Activated CD8-positive, alpha-beta memory T cell treated with anti-CD3 and anti-CD28 coated beads, Interleukin-2, amount 50 U/mL, for 48 hours (primary cell): Measurements from ENCODE around the gene RNF13.
"Not testable (repeated sequence)": the region's sequence is repeated elsewhere in the genome, so short reads cannot be mapped to it uniquely, and the experiment has no call there.

ENCODE experiments used
- DNase-seq: peaks from one replicate; pipeline ENCODE4 v3.0.0-alpha.2; 2020

The RNF13 gene

DNA sequence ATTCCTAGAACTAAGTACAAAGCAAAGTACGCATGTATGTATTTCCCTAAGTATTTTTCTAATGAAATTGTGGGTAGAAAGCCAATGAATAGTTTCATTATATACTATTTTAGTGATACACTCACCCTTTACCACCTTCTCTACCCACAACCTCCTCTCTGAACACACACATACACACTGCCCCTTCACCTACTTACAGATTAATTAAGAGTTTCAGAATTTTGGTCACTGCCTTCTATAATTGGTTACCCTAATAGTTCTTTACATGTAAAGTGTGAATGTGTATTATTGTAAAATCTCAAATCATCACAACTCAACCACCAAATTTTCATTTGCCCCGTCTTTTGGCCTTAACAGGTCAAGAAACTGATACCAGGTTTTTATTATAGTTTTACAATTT is 150.5 kb downstream of the RNF13 start:
- DNase-seq = no peak

- no peak for DNase-seq
These were observed 151.3 kb downstream of the RNF13 start for GRCh38 chr3:149964291-149964690.

DNA sequence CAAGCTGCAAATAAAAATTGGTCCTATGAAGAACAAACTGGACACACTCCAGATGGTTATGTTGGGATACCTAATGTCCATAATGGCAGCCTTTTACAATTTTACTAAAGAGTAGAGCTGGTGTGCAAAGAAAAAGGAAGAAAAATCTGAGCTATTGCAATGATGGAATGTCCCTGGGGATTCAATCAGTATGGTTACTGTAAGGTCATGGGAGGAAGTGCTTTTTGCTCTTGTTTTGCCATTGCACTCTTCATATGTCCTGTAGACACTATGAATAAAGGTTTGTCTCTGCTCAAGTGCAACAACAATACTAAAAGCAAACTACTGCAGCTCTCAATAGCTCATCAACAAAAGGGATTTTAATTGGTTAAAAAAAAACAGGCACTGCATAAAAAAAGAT is 152.3 kb downstream of the RNF13 start:
- DNase-seq = no peak

- DNase-seq = no peak
These were observed 154.2 kb downstream of the RNF13 start for GRCh38 chr3:149967086-149967685.

DNA sequence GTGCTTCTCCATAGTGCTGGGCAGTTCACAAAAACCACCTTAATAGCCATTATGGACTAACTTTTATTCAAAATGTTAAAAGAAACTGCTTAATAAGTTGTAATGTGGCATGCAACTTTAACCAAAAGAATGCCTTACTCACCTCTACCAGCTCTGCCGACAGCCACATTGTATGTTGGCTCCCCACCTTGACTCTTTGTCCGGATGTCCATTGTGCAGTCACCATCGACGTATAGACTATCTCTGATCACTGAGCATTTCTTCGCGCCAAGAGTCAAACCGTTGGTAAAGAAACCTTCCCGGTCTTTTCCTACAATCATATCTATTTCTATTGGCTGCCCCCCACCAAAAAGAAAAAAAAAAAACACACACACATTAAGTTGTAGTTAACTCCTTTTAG is 155.2 kb downstream of the RNF13 start:
- no peak for DNase-seq

GRCh38 chr3:149969110-149969939 is 156.3 kb downstream of the RNF13 start:
- DNase-seq = no peak

DNA sequence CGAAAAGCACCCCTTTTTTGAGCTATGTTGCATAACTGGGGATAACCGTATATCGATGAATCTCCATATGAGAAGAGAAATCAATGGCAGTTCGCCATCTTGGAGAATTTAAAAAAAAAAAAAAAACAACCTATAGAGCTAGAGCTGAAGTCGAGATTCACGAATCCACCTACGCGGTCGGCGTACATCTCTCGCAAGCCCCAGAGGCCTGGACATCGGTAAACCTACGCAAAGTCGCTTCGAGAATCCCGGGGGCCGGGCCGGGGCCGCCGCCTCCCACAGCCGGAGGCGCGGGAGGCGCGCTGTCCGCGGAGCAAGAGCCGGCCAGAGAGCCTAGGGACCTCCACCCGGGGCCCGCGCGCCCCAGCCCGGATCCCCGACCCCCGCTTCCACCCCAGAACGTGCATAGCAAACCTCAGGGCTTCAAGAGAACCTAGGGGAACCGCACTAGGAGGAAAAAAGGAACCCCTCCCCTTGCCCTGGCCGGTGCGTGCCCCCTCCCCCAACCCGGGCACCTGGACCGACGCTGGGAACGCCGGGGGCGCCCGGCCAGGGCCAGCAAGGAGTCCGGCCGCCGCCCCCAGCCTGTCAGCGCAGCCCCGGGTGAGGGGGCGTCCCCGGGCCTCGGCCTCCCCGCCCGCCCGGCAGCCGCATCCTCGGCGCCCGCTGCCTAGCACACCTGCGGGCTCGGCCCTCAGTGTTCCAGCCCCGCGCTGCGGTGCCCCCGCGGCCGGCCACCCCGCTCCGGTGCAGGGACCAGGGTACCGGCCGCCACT is 157.1 kb downstream of the RNF13 start:
- peak; percentile 84 for DNase-seq

- DNase-seq = peak; percentile 69
These were observed 157.8 kb downstream of the RNF13 start, which contains the start of gene PFN2 for GRCh38 chr3:149970716-149971402. Gene PFN2, minus strand, starts transcription at chr3:149970895. Its CDS starts 39 bp downstream, at chr3:149970856.

- DNase-seq = peak; percentile 68
These were observed 158.5 kb downstream of the RNF13 start for GRCh38 chr3:149971403-149972075.

- no peak for DNase-seq
These were observed 162.9 kb downstream of the RNF13 start for GRCh38 chr3:149975919-149976318.

DNA sequence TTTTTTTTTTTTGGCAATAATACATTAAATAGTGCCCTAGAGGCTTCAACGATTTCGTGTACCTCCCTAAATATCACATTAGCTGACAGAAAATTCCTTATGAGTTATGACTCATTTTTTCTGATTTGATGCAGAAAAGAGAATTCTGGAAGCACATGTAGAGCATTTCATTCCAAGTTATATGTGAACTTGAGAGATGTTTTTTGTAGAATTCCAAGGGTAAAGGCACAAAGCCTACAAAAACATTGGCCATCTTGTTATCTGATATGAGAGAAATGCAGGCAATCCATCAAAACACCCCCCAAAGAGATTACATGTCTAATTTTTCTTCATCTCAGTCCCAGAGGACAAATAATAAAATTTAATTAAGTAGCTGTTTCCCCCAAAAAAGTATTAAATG is 164.4 kb downstream of the RNF13 start:
- no peak for DNase-seq

DNA sequence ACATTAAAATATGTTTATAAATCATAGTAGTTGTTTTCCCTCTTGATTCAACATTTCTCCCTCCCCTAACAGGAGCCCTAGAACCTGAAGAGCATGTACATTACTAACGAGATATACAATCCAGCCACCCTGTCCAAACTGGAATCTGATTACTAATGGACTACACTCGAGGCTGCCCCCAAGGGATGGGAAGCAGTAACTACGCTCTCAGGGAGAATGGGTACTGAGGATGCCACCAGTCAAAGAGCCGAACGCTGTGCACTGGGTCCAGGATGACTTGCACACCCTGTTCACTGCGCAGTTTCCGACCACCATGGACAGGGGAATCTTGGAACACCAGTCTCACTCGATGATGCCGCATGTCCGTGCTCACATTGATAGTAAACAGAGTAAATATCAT is 169.0 kb downstream of the RNF13 start:
- not testable (repeated sequence) for DNase-seq

- not testable (repeated sequence) for DNase-seq
These were observed 170.0 kb downstream of the RNF13 start for GRCh38 chr3:149983053-149983452.

DNA sequence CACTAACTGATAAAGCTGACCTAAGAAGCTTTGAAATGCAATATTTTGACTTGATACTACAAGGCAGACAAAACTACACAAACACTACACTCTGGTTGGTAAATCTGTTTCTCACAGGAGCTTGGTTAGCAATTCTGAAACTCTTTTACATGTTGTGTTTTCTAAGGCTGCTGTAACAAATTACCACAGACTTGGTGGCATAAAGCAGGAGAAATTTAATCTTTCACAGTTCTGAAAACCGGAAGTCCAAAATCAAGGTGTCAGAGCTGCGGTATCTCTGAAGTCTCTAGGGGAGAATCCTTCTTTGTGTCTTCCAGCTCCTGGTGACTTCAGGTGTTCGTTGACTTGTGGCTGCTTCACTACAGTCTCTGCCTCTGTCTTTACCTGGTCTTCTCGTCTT is 170.6 kb downstream of the RNF13 start:
- DNase-seq = no peak

- no peak for DNase-seq
These were observed 176.3 kb downstream of the RNF13 start for GRCh38 chr3:149989307-149989706.

DNA sequence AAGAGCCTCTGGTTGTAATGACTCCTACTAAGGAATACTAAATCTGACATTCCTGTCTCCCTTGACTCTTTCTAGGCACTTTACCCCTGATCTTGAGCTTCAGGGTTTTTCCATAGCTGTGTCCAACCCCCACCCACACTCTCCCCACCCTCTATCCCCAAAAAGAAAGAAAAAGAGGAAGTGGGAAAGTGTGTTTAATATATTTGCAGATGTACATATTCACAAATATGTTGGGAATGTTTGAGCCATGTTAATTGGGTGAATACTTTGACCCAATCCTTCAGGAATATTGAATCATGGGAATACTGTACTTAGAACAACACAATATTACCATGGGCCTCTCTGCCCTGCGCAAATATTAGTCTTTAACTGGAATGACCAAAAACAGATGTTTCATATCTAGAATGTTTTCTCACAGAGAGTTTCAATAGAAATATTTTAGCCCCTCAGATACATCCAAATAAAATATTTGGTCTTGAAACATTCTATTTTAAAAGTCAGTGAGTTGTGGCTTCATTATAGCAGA is 177.5 kb downstream of the RNF13 start:
- DNase-seq = no peak

DNA sequence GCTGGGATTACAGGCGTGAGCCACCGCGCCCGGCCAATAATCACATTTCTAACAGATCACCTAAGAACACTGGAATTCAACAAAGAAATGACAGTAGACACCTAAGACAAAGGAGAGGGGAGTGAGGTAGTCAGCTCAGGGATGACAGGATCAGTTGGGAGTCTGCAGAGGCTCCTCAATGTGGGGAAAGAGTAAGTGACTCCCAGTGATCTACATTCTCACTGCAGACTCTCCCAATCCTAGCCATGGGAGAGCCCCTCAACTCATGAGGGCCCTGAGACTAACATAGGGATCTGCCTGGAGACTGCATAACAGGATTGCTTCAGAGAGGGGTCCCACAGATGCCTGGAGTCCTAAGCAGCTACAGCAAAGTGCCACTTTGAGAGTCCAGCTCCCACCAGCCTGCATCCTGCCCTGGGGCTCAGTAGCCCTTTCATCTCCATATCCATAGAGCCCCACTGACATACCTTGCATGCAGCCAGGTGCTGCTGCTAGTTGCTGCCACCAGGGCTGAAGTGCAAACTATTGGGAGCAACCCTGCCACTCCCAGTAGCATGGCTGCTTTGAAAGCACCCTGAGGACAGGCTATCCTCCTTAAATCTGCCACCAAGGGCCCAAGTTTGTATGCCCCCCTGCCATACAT is 179.5 kb downstream of the RNF13 start:
- no peak for DNase-seq

DNA sequence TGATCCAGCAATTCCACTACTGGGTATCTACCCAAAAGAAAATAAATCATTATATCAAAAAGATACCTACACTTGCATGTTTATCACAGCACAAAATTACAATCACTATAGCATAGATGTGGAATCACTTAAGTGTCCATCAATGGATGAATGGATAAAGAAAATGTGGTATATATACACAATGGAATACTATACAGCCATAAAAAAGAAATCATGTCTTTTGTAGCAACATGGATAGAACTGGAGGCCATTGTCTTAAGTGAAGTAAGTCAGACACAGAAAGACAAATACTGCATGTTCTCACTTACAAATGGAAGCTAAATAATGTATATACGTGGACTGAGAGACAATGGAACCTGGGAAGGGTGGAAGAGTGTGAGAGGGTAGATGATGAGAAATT is 185.9 kb downstream of the RNF13 start:
- DNase-seq = no peak

DNA sequence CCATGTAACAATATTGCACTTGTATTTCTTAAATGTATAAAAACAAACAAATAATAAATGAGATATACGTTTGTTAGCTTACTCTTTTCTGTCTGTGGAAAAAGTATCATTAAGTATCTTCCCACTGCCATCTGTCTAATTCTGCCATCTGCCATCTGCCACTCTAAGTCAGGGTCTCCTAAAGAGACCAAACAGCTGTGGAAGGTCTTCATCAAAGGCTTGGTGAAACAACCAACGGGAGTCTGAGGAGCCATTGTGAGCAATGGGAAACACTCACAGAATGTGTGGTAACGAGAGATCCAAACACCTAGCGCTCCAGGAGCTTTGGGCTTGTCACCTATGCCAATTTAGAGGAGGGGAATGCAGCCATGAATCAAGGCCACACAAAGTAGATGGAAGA is 186.4 kb downstream of the RNF13 start:
- DNase-seq = no peak

DNA sequence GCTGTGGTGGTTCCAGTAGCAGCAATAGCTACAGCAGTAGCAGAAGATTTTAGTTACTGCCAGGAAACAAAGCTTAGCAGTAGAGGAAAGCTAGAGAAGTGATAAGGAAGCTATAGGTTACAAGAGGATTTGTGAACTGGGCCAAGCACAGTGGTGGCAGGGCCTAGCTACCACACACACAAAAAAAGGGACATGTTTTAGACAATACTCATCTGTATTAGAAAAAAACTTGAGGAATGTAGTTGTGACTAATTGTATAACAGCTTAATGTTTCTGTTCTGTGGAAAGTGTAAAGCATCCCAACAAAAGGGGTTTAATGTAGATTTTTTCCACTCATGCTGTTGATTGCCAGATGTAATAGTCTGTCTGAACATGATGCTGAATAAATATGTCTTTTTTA is 187.6 kb downstream of the RNF13 start:
- no peak for DNase-seq

GRCh38 chr3:150005243-150006112 is 192.5 kb downstream of the RNF13 start:
- DNase-seq = no peak
